Measurements from ENCODE around the gene IL34.
A peak's percentile ranks its signal among the peaks of the same experiment; 100 is the strongest.
"Not testable (repeated sequence)": the region's sequence is repeated elsewhere in the genome, so short reads cannot be mapped to it uniquely, and the experiment has no call there.

The IL34 gene

DNA sequence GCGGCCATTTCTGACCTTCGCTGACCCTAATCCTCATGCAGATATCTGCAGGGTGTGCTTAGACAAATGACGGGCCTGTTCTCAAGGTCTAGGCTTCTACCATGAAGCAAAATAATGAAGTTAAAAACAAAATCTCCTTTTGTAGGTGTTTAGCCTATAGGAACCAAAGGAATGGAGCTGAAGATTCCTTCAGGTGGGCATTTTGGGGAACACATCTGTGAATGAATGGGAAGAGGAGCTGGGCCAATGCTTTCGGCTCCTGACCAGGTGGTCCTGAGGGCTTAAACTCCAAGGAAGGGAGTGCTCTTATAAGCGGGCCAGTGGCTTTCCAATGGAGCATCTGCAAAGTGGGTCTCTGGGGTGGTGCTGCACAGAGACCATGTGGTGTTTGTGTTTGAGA lies 14.1 kb upstream of the IL34 start:
- no peak for DNase-seq (ENCODE audit: low read depth)

- DNase-seq (ENCODE audit: low read depth), result not testable (repeated sequence)
Measured at GRCh38 chr16:70633617-70634016, 12.7 kb upstream of the IL34 start.

DNA sequence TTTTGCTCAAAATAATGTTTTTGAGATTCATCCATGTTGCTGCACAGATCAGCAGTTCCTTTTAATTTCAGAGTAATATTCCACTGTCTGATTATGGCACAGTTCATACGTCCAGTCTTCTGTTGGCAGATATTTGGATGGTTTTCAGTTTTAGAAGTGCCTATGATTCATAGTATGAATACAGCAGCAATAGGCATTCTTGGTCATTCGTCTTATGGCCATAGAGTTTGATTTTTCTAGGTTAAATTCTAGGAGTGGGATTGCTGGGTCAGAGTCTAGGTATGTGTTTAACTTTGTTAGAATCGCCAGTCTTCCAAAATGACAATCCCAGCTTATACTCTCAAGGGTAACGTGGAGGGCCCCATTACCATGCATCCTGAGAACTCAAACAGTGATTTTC lies 11.5 kb upstream of the IL34 start:
- no peak for DNase-seq (ENCODE audit: low read depth)

DNA sequence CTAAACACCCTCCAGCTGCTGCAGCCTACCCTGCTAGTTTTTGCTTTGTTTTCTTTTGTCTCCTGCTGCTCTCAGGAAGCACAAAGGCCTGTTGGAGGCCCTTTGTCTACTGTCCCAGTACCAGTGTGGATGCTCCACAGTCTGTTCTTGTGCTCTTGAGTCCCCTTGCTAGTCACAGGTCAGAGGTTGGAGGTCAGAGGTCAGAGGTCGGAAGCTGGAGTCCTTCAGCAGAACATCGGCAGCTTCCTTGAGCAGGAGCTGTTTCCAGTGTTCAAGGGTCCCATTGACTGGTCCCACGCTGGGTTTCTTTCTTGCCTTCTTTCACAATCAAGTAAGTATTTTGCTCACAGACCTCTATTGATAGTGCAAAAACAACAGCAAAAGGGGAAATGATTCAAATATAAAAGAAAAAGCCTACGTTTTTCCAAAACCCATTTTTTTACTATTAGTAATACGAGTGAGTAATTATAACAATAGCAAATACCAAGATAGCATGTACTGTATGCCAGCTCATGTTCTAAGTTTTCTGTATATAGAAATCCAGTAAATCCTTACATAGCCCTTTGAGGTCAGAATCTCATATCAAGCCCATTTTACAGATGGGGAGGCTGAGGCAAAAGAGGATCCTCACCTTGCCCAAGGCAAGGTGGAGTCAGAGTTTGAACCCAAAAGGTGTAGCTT lies 10.9 kb upstream of the IL34 start:
- no peak for DNase-seq (ENCODE audit: low read depth)

- no peak for DNase-seq (ENCODE audit: low read depth)
Measured at GRCh38 chr16:70638814-70639792, 7.3 kb upstream of the IL34 start.

- no peak for DNase-seq (ENCODE audit: low read depth)
Measured at GRCh38 chr16:70642633-70643032, 3.7 kb upstream of the IL34 start.

DNA sequence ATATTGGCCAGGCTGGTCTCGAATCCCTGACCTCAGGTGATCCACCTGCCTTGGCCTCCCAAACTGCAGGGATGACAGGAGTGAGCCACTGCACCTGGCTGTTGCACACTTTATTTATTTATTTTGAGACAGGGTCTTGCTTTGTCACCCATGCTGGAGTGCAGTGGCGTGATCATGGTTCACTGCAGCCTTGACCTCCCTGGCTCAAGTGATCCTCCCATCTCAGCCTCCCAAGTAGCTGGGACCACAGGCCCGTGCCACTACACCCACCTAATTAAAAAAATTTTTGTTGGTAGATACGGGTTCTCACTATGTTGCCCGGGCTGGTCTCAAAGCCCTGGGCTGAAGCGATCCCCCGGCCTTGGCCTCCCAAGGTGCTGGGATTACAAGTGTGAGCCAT lies 3.1 kb upstream of the IL34 start:
- DNase-seq (ENCODE audit: low read depth), result not testable (repeated sequence)

- DNase-seq (ENCODE audit: low read depth), result no peak
Measured at GRCh38 chr16:70644763-70645597, 1.4 kb upstream of the IL34 start.

DNA sequence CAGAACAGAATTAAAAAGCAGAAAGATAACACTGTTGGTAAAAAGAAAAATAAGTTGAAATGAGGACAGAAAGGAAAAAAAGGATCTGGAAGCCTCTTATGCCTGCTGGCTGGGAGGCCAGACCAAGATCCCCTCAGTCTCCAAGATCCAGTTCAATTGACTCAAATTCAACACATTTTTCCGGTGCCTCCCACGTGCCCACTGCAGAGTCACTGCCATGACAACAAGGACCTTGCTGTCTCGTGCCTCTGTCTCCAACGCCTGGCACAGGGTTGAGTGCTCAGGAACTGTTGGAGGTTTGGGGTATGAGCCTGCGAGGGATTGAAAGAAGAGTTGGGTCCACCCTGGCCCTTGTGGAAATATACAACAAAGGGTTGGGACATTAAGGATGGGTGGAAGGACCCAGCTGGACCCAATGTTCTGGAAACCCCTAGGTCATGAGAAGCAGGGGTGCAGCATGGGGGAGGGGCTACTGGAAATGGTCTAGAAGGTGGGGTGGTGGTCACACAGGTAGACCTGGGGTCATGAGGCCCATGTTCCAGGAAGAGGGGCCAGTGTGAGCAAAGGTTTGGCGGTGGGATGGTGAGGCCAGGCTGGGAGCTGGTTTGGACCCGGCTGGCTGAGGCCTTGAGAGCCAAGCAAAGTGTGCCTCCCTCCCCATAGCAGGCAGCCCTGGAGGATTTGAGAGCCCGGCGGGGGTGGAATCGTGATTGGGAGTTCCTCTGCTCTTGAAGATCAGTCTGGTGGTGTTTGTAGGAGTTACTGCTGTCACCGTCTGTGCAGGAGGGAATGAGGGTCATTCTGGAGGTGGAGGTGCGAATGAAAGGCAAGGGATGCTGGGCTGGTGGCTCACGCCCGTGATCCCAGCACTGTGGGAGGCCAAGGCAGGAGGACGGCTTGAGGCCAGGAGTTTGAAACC lies 1.3 kb downstream of the IL34 start:
- DNase-seq (ENCODE audit: low read depth), result no peak

GRCh38 chr16:70648606-70649005 lies 2.2 kb downstream of the IL34 start:
- no peak for DNase-seq (ENCODE audit: low read depth)

GRCh38 chr16:70649300-70649699 lies 2.9 kb downstream of the IL34 start:
- no peak for DNase-seq (ENCODE audit: low read depth)

GRCh38 chr16:70650216-70650615 lies 3.9 kb downstream of the IL34 start:
- DNase-seq (ENCODE audit: low read depth), result no peak

GRCh38 chr16:70651524-70651923 lies 5.2 kb downstream of the IL34 start:
- DNase-seq (ENCODE audit: low read depth), result no peak

GRCh38 chr16:70652322-70652721 lies 6.0 kb downstream of the IL34 start:
- no peak for DNase-seq (ENCODE audit: low read depth)

GRCh38 chr16:70653406-70653805 lies 7.0 kb downstream of the IL34 start:
- no peak for DNase-seq (ENCODE audit: low read depth)

DNA sequence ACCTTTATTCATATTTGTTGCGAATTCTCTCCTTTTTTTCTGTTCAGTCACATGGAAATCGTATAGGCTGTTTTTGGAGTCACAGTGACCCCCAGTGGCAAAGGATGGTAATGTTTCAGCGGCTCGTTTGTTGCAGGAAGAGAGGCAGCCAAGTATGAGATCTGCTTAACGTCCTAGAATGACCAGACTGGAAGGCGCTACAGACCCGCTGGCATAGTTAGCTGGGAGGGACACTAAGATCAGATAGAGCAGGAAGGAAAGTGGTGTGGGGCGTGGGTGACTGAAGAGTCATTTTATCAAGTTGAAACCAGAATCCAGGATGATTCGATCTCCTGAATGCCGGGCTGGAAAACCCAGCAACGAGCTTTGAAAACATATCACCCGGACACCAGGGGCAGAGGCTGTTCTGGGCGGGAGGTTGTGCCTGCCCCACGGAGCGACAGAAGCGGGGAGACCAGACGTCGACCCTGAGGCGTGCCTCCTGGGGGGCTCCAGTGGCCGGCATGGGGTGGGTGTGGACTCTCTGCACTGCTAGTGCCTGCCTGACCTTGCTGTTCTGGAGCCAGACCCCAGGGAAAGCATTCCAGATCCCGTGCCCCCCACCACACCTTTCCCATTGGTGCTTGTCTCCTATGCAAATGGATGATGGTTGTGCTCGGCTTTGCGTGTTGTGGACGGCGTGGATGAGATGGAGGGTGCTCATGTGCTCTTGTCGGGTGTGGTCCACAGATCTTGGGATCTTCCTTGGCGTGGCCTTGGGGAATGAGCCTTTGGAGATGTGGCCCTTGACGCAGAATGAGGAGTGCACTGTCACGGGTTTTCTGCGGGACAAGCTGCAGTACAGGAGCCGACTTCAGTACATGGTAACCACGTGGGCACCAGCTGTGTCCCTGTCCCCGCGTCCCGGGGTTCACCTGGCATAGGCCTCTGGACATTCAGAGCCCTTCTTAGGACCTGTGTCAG lies 7.7 kb downstream of the IL34 start:
- DNase-seq (ENCODE audit: low read depth), result peak; percentile 73

DNA sequence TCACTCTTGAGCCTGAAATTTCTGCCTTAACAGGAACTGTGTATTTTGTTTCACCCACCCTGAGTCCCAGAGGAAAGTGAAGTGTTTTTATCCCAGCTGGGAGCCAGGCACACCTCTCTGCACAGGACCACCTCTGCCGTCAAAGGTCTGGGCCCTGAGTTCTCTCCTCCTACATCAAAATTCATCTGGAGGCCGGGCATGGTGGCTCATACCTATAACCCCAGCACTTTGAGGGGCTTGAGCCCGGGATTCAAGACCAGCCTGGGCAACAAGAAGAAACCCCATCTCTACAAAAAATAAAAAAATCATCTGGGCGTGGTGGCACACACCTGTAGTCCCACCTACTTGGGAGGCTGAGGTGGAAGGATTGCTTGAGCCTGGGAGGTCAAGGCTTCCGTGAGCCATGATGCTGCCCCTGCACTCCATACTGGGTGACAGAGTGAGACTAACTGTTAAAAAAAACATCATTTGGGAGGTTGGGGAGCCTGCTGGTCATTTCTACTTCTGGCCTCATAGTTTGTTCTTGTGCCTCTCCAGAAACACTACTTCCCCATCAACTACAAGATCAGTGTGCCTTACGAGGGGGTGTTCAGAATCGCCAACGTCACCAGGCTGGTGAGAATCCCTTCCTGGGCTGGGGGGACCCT lies 9.8 kb downstream of the IL34 start:
- DNase-seq (ENCODE audit: low read depth), result no peak

DNA sequence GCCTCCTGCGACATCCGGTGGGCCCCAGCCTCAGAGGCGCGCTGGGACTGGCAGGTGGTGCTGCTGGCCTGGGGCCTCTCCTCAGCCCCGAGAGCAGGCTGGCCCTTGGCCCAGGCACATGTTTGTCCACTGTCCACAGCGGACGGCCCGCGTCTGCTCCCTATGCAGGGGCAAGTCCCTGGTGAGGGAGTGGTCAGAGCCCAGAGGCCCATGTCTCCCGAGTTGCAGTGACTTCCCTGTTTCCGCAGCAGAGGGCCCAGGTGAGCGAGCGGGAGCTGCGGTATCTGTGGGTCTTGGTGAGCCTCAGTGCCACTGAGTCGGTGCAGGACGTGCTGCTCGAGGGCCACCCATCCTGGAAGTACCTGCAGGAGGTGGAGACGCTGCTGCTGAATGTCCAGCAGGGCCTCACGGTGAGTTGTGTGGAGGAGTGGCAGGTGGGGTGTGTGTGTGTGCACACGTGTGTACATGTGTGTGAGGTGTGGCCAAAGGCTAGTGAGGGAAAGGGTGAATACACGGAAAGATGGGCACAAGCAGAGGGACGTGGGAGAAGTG lies 10.4 kb downstream of the IL34 start:
- no peak for DNase-seq (ENCODE audit: low read depth)

DNA sequence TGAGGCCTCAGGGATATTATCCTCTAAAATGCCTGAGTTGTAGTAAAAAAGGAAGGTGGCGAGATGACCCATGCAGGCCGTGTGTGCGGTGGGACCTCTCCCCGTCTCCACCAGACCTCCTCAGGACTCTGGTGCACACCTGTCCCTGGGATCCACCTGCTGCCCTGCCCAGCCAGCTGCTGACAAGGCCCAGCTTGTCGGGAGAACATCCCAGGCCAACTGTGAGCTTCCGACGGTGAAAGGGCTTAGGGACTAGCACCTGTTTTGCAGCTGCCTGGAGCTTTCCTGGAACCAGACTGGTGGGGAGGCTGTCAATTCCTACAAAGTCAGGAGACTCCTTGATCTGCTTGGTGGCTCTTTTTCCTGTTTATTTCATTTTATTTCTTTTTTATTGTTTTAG lies 11.6 kb downstream of the IL34 start:
- no peak for DNase-seq (ENCODE audit: low read depth)
